SK-N-MC (cell line): ENCODE measurements around the gene RXRB.

Experiments
- DNase-seq: peaks from one replicate; pipeline ENCODE4 v3.0.0-alpha.2; 2011; ENCODE audit warnings: low read depth, low spot score
- H3K27ac ChIP-seq: fragments of 200-600 bp; sonication (generic); 2 replicates; pipeline ENCODE4 v1.5.1; 2016; ENCODE audit warnings: mixed run types
- H3K36me3 ChIP-seq: fragments of 200-600 bp; sonication (generic); 2 replicates; pipeline ENCODE4 v1.6.1; 2017; ENCODE audit warnings: antibody characterized with exemption, low read length, mixed read lengths; ENCODE audit not compliant: insufficient read depth
- H3K4me3 ChIP-seq: fragments of 200-600 bp; sonication (generic); 2 replicates; pipeline ENCODE4 v1.5.1; 2016
- H3K9ac ChIP-seq: fragments of 200-600 bp; sonication (generic); 2 replicates; pipeline ENCODE4 v1.8.0; 2017; ENCODE audit warnings: mixed run types, mixed read lengths; ENCODE audit not compliant: insufficient read length
- H3K9me3 ChIP-seq: fragments of 200-600 bp; sonication (generic); 2 replicates; pipeline ENCODE4 v1.6.1; 2017; ENCODE audit warnings: low read depth, mild to moderate bottlenecking, antibody characterized with exemption, low read length, moderate library complexity, mixed read lengths
- EZH2 ChIP-seq: fragments of 200-600 bp; sonication (generic); IDR thresholded peaks from one replicate; pipeline ENCODE4 v1.6.1; 2017; ENCODE audit warnings: antibody characterized with exemption
- FOXP2 ChIP-seq: optimal IDR thresholded peaks from 2 replicates; pipeline ENCODE3; 2011; ENCODE audit warnings: mild to moderate bottlenecking, moderate library complexity; ENCODE audit not compliant: insufficient read depth; ENCODE audit errors: extremely low read length, control extremely low read depth
- POLR2AphosphoS5 ChIP-seq: IDR thresholded peaks from 2 replicates; pipeline ENCODE4 v1.6.1; 2012; ENCODE audit warnings: mild to moderate bottlenecking, low read depth, low read length, borderline replicate concordance

The RXRB gene

GRCh38 chr6:33189164-33189563 lies 11.3 kb downstream of the RXRB start:
- TF ChIP-seq FOXP2 = no peak
- TF ChIP-seq EZH2 = no peak
- no peak for TF ChIP-seq POLR2AphosphoS5
- Histone ChIP-seq H3K9me3 (no peaks in the 10 kb centered on the region), H3K27ac (no peak overlapping the region), H3K9ac (no peak overlapping the region), H3K36me3 (peaks cover 3% of the 10 kb centered on the region; the same call in 1 of the 2 replicates), H3K4me3 (no peak overlapping the region)
- DNase-seq = no peak

- no peak overlapping the region for H3K27ac ChIP-seq
- H3K9ac ChIP-seq = no peak overlapping the region
- DNase-seq = no peak
- H3K4me3 ChIP-seq = no peak overlapping the region
- H3K9me3 ChIP-seq = no peaks in the 10 kb centered on the region
- TF ChIP-seq FOXP2 = no peak
- no peak for TF ChIP-seq EZH2
- TF ChIP-seq POLR2AphosphoS5 = no peak
- no peaks in the 10 kb centered on the region for H3K36me3 ChIP-seq
Measured at GRCh38 chr6:33187809-33188208, 12.7 kb downstream of the RXRB start.

- H3K27ac ChIP-seq = no peak overlapping the region
- no peaks in the 10 kb centered on the region for H3K9me3 ChIP-seq
- no peak overlapping the region for H3K4me3 ChIP-seq
- DNase-seq = no peak
- no peak overlapping the region for H3K9ac ChIP-seq
- TF ChIP-seq FOXP2 (no peak), EZH2 (no peak), POLR2AphosphoS5 (no peak)
- no peaks in the 10 kb centered on the region for H3K36me3 ChIP-seq
Measured at GRCh38 chr6:33185654-33186187, 14.7 kb downstream of the RXRB start.

GRCh38 chr6:33185190-33185589 lies 15.3 kb downstream of the RXRB start:
- no peaks in the 10 kb centered on the region for H3K36me3 ChIP-seq
- no peak for TF ChIP-seq FOXP2
- no peak for TF ChIP-seq POLR2AphosphoS5
- TF ChIP-seq EZH2 = no peak
- H3K9me3 ChIP-seq = no peaks in the 10 kb centered on the region
- no peak overlapping the region for H3K4me3 ChIP-seq
- no peak overlapping the region for H3K9ac ChIP-seq
- no peak for DNase-seq
- H3K27ac ChIP-seq = no peak overlapping the region

GRCh38 chr6:33183071-33183683 lies 17.3 kb downstream of the RXRB start:
- Histone ChIP-seq H3K4me3 (no peak overlapping the region), H3K9ac (no peak overlapping the region), H3K36me3 (no peaks in the 10 kb centered on the region), H3K27ac (no peak overlapping the region), H3K9me3 (no peaks in the 10 kb centered on the region)
- DNase-seq = no peak
- TF ChIP-seq FOXP2 = no peak
- TF ChIP-seq POLR2AphosphoS5 = no peak

- Histone ChIP-seq H3K4me3 (no peak overlapping the region), H3K36me3 (no peaks in the 10 kb centered on the region), H3K9ac (no peak overlapping the region), H3K9me3 (no peaks in the 10 kb centered on the region), H3K27ac (no peak overlapping the region)
- TF ChIP-seq POLR2AphosphoS5 = no peak
- TF ChIP-seq FOXP2 = no peak
- no peak for TF ChIP-seq EZH2
- no peak for DNase-seq
Measured at GRCh38 chr6:33181141-33181540, 19.3 kb downstream of the RXRB start.

- Histone ChIP-seq H3K9ac (no peak overlapping the region), H3K36me3 (no peaks in the 10 kb centered on the region), H3K27ac (no peak overlapping the region), H3K4me3 (no peak overlapping the region), H3K9me3 (no peaks in the 10 kb centered on the region)
- TF ChIP-seq FOXP2 = no peak
- TF ChIP-seq EZH2 = no peak
- no peak for TF ChIP-seq POLR2AphosphoS5
- DNase-seq = no peak
Measured at GRCh38 chr6:33178755-33179475, 21.6 kb downstream of the RXRB start.

- H3K9ac ChIP-seq = no peak overlapping the region
- no peak overlapping the region for H3K27ac ChIP-seq
- no peak overlapping the region for H3K4me3 ChIP-seq
Measured at GRCh38 chr6:33177552-33178446, 22.7 kb downstream of the RXRB start.

More at GRCh38 chr6:33177552-33178446, 22.7 kb downstream of the RXRB start:
- no peak for DNase-seq
- TF ChIP-seq EZH2 = no peak
- TF ChIP-seq FOXP2 = no peak
- no peak for TF ChIP-seq POLR2AphosphoS5
- H3K36me3 ChIP-seq = no peaks in the 10 kb centered on the region
- H3K9me3 ChIP-seq = no peaks in the 10 kb centered on the region
